MV-4-11 (cell line): ENCODE measurements around the gene C6orf62.
A peak's percentile ranks its signal among the peaks of the same experiment; 100 is the strongest.
"Not testable (repeated sequence)": the region's sequence is repeated elsewhere in the genome, so short reads cannot be mapped to it uniquely, and the experiment has no call there.

Experiments
- DNase-seq: peaks from one replicate; lab custom pipeline; 2025; lab: John Stamatoyannopoulos, UW

The C6orf62 gene

DNA sequence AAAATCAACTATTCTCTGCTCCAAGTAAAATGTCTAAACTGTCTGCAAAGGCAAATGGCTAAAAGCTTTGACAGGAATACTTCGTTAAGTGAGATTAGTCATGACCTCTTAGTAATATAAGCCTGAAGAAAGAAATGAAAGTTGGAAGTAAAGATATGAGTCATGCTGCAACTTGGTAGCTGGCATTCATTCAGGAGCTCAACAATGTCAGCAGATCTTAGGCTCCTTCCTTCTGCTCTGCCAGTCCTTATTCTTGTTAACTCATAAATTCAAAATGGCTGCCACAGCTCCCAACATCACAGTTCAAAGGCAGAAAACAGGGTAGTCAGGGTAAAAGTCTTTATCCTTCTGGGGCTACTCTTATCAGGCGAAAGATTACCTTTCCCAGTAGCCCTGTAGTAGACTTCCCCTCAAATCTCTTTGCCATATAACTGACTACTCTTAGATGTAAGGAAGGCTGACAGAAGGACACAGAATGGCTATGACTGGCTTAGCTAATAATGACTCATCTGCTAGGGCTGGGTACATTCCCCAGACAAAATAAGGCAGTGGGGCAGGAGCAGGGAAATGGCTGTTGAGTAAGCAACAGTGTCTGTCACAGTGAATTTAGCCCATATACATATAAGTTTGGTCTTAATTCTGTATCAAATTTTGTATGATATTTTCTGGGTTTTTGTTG is 24.4 kb upstream of the C6orf62 start:
- DNase-seq, result peak; percentile 98

DNA sequence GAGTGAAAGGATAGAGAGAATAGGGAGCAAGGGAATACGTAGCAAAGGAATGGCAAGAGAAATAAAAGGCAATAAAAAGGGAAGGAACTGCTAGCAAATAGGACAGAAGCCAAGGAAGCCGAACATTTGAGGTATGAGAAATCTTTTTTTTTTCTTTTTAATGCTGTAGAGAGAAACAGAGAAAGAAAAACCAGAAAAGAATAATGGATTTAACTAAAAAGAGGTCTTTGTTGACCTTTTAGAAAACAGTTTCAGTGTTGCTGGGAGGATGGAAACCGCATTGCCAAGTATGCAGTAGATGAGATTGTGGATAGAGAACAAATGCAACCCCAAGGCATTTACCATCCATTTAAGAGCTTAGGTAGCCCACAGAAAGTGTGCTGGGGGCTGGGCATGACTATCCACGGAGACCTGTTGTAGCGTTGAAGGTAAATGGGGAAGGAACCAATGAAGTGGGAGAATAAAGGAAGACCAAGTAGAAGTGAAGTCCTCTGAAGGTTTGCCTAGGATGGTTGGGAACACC is 23.3 kb upstream of the C6orf62 start:
- DNase-seq, result no peak

DNA sequence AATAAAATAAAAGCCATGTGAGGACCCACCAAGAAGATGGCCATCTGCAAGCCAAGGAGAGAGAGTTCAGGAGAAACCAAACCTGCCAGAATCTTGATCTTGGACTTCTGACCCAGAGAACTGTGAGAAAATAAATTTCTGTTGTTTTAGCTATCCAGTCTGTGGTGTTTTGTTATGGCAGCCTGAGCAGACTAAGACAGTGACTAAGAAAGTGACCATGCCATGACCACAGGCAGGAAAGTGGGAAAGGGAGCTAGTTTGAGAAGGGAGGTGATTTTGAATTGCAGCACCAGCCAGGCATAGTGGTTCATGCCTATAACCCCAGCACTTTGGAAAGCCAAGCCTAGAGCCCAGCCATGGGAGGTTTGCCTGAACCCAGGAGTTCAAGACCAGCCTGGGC is 21.9 kb upstream of the C6orf62 start:
- DNase-seq, result no peak

DNA sequence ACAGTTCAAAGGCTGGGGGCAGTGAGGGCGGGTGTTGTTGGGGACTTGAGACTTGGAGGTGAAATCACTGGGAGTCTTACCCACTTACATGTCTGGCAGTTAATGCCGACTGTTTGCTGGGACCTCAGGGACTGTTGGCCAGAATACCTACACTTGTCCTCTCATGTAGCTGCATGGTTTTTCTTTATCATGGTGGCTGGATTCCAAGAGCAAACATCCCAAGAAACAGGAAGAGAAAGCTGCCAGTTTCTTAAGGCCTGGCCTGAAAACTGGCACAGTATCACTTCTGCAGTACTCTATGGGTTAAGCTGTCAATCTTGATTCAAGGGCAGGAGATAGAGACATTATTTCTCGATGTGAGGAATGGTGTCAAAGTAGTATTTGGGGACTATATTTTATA is 19.8 kb upstream of the C6orf62 start:
- peak; percentile 86 for DNase-seq

DNA sequence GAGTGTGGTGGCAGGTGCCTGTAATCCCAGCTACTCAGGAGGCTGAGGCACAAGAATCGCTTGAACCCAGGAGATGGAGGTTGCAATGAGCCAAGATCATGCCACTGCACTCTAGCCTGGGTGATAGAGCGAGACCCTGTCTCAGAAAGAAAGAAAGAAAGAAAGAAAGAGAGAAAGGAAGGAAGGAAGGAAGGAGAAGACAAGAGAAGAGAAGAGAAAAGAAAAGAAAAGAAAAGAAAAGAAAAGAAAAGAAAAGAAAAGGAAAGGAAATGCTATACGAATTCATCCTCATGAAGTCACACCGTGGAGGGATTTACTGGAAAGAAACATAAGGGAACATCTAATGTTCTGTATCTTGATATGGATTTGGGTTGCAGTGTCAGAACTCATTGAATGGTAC is 15.8 kb upstream of the C6orf62 start:
- DNase-seq, result not testable (repeated sequence)

DNA sequence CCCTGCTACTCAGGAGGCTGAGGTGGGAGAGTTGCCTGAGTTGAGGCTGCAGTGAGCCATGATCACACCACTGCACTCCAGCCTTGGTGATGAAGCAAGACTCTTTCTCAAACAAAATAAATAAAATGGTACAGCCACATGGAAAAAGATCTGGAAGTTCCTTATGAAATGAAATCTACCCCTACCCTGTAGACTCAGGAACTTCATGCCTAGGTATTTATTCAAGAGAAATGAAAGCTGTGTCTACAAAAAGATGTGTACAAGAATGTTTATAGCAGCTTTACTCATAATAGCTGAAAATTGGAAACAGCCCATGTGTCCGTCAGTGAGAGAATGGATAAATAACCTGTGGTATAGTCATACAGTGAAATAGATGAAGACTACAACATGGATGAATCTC is 15.2 kb upstream of the C6orf62 start:
- no peak for DNase-seq

DNA sequence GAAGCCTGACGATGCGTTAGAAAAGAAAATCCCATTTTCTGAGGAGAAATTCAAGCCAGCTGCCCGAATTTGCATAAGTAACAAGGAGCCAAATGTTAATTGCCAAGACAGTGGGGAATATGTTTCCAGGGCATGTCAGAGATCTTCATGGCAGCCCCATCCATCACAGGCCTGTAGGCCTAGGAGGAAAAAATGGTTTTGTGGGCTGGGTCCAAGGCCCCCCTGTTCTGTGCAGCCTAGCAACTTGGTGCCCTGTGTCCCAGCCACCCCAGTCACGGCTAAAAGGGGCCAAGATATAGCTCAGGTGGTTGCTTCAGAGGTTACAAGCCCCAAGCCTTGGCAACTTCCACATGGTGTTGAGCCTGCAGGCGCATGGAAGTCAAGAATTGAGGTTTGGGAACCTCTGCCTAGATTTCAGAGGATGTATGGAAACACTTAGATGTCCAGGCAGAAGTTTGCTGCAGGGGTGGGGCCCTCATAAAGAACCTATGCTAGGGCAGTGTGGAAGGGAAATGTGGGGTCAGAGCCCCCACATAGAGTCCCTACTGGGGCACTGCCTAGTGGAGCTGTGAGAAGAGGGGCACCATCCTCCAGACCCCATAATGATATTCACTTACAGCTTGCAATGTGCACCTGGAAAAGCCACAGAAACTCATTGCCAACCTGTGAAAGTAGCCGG is 12.6 kb upstream of the C6orf62 start:
- not testable (repeated sequence) for DNase-seq

DNA sequence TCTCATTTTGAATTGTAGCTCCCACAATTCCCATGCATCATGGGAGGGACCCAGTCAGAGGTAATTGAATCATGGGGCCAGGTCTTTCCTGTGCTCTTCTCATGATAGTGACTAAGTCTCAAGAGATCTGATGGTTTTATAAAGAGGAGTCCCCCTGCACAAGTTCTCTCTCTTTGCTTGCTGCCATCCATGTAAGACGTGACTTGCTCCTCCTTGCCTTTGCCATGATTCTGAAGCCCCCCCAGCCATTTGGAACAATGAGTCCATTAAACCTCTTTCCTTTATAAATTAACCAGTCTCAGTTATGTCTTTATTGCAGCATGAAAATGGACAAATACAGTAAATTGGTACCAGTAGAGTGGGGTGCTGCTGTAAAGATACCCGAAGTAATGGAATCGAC is 11.7 kb upstream of the C6orf62 start:
- not testable (repeated sequence) for DNase-seq

DNA sequence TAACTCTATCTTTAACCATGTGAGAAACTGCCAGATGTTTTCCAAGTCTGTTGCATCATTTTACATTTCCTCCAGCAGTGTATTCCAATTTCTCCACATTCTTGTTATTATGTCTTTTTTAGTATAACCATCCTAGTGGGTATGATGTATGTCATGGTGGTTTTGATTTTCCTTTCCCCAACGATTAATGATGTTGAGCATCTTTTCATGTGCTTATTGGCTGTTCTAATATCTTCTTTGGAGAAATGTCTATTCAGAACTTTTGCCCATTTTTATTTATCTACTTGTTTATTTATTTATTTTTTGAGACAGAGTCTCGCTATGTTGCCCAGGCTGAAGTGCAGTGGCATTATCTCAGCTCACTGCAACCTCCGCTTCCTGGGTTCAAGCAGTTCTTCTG is 4.3 kb upstream of the C6orf62 start:
- no peak for DNase-seq

DNA sequence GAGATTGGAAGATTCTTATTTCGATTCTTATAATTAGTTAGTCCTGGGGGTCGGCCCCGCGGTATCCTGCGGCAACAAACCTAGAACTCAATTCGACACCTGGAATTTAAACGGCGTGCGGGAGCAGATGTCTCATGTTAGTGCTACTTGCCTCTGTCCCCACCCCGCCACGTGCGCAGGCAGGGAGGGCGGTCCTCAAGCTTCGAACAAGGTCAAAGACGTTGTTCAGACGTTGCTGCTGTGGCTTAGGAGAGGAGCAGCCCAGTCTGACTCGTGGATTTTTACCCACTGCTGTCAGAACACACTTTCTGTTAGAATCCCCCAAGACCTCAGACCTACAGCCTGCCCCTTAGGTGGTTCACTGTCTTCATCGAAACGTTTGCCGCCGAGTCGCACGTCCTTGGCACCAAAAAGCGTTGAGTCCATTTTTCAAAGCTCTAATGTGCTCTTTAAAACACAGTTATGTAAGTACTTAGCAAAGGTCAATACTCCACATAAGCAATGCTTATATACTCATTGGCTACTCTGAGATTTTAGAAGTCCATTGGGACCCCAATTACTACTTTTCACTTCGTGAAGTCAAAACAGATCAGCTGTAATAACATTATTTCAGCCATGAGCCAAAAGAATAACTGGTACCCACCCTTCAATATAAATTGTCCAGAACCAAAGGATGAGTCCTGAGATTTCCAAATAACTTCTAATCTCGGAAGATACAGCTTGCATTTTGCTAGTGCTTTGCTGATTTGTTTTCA is 2.7 kb upstream of the C6orf62 start:
- no peak for DNase-seq

DNA sequence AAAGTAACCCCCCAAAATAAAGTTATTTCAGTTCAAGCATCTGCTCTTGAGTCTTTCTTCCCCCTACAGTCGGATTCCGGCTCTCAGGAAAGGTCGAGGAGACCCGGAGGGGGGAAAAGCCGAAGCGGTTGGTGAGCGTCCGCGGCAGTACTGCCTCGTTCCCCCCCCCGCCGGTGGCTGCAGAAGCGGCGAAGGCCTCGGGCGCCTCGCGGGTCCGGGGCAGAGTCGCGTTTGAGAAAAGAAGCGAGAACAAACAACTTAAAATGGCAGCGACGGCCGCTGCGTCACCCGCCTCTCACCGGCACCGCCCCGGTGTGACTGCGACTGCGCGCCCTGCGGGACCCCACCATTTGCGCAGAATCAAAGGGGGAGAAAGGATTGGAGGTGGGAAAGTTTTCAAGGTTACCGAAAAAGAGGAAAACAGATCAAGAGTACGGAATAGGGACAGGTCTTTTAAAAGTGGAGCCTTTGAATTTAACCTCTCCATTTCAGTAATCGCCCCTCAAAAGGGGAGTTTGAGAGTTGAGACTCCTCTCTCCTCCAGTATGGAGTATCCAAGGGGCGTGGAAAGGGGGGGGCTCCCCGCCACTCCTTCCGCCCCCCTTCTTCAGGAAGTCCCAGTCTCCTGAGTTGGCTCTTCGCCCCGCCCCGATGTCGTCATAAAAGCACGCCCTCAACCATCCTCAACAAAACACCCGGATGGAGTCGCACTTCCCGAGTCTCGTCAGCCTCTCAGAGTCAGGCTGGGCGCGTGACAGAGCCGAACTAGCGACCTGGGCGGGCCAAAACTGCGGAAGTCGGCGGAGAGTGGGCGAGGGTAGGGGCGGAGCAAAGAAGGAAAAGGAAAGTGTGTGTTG is 1.9 kb upstream of the C6orf62 start:
- peak; percentile 99 for DNase-seq

DNA sequence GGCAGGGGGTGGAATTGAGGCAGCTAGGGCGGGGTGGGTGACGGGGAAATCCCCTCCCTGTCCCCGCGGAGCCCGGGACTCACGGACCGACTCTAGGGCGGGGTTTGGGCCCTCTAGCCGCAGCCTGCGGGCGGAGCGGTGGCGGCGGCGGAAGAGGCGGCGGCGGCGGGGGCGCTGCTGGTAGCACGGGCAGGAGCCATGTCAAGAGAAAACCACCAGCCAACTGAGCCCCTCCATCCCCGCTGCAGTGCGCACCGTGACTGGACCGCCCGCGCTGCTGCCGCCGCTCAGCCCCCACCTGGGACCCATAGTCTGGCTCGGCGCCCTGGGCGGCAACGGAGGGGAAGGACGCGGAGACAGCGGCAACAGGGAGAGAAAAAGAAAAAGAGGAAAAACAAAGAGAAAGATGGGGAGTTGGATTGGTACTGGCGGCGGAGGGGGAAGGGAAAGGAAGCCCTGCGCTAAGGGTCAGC is 1.2 kb upstream of the C6orf62 start:
- peak; percentile 37 for DNase-seq

DNA sequence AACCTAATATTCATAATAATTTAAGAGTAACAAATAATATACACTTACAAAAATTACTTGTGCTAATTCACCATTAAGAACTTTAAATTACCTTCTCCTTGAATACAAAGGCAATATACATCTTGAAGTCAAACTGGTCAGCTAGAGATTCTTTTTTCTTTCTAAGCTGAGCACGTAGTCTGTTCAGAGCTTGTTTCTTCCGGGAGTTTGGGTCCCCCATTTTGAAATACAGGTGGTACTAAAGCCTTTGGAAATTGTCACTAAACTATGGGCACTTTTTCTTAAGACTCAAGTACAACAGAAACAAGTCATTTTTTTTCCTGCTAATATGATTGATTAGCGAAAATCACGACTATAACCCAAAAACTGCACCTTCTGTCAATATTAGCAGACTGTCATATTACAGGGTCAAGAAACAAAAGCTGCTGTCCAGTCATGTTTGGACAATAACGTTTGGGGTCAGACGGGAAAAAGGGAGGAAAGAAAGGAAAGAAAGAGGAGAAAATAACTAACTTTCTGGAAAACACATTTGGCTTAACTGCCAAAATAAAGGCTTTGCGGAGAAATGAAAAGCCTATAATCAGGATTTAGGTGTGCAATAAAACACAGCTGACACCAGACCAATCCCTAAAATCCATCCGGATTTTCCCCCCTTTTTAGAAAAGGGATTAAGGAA is 367 bp downstream of the C6orf62 start:
- no peak for DNase-seq

DNA sequence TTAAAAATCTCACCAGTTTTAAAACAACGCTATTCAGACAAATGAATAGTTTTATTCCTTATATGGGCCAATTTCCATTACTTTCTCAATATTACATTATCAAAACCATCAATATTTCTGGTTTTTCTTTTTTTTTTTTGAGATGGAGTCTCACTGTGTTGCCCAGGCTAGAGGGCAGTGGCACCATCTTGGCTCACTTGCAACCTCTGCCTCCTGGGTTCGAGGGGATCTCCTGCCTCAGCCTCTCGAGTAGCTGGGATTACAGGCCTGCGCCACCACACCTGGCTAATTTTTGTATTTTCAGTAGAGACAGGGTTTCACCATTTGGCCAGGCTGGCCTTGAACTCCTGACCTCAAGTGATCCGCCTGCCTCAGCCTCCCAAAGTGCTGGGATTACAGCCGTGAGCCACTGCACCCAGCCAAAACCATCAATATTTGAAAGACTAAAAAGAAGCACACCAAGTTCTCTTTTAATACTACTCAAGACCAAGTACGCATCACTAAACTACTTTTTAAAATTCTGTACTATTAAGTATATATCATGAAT is 2.3 kb downstream of the C6orf62 start:
- not testable (repeated sequence) for DNase-seq

DNA sequence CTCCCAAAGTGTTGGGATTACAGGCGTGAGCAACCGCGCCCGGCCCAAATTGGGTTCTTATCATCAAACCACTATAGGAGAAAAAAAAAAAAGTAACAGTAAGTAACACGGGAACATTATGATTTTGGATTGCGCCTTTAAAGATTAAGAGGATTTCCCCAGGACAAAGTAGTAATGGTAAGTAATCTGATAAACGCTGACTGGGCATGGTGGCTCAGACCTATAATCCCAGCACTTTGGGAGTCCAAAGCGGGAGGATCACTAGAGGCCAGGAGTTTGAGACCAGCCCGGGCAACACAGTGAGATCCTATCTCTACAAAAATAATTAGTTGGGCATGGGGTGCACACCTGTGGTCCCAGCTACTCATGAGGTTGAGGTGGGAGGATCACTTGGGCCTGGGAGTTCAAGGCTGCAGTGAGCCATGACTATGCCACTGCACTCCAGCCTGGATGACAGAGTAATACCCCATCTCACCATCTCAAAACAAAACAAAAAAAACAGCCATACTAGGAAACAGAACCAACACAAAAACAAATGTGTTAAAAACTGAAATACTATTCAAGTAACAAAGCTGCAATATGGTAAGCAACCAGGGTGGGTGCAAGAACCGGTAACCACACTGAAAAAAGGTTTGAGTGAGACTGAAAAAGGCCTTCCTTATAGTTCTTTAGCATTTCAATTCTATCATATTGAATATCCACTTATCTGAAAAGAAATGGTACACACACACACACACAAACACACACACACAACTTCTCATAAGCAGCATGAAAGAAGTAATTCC is 8.2 kb downstream of the C6orf62 start:
- no peak for DNase-seq

DNA sequence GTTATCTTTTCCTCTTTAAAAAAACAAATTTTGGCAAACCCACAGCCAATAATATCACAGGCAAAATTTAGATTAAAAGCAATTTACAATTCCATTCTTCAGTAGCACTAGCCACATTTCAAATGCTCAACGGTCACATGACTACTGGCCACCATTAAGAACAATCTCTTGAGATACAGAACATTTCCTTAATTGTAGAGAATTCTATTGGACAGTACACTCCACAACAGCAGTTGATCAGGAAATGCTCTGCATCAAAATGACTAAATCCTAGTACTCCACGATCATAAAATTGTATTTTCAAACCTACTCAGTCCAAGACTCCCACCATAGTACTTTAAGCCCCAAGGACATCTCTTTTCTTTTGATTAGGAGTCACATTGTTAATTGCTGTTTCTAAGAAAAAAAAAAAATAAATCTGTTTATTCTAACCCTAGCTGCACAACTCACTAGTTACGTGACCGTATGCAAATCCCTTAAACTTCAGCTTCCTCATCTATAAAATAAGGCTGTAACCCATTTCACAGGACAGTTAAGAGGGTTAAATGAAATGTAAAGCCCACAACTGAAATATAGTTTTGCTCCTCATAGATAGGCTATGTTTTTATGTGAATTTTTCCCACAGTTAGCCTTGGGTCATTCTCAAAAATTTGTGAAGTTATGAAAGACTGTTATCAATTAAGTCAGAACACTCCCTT is 9.8 kb downstream of the C6orf62 start:
- no peak for DNase-seq

DNA sequence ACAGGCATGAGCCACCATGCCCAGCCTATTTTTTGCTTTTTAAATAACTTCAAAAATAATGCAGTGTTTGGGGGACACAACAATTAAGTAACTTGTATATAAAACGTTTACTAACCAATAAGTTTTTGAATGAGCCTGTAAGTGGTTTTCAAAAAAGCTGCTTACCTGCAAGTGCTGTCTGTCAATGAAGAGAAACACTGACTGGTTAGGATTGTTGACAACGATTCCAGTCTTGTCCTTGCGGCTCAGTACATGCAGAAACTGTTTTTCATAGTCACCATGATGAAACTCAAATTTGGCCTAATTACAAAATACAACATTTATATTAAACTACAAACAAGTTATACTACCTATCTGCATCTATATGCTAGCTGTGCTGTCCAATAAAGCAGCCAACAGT is 10.3 kb downstream of the C6orf62 start:
- DNase-seq, result no peak

DNA sequence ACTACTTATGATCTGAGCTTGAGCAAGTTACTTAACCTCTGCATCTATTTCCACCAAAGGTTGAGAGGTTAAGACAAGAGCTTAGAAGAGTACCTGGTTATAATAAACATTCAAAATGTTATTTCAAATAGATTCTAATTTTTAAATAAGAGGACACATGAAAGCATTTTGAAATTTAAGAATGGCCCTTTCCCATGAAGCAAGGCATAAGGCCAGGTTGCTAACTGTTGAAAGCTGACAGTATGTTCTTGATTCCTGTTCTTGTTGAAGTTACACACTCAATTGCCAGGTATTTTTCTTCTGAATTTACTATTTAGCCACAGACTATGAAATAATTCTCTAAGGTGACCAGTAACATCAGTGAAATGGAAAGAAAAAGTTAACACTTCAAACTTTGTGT is 14.5 kb downstream of the C6orf62 start:
- DNase-seq, result no peak

DNA sequence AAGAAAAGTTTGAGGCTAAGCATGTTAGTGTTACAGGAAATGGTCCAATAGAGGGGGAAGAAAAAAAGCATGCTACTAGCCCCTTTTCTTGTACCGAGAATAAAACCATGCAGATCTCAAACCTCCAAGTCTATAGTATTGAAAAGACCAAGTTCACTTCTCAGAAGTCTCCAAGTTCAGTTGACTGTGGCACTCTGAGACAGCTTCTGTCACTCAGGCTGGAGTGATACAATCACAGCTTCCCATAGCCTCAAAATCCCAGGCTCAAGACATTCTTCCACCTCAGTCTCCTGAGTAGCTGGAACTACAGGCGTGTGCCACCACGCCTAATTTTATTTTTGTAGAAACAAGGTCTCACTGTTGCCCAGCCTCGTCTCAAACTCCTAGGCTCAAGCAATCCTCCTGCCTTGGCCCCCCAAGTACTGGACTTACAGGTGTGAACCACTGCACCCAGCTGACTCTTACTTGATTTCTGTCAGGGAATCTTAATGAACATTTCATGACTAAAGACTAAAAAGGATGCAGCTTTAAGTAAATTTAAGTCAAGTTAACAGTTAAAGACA is 16.2 kb downstream of the C6orf62 start:
- DNase-seq, result no peak
